Stomach (tissue), 4 donors: ENCODE measurements around the gene DNM3.

Source experiments
- CTCF ChIP-seq, 7 experiments: fragments of 450-650 bp in 4 of 7; fragments of 200-600 bp in 3 of 7; sonication (generic) in 3 of 7; IDR thresholded peaks; one replicate each; pipeline ENCODE4 v1.5.1; 2016 to 2019; ENCODE audit warnings: antibody characterized with exemption in 7 of 7, control low read depth in 2 of 7, mild to moderate bottlenecking in 1 of 7
- EP300 ChIP-seq: sonication (generic); formaldehyde crosslinking; IDR thresholded peaks from one replicate; pipeline ENCODE4 v1.6.1; 2017; ENCODE audit warnings: antibody characterized with exemption
- POLR2A ChIP-seq, 4 donors: fragments of 450-650 bp; IDR thresholded peaks; one replicate each; pipeline ENCODE4 v1.6.1; 2016; ENCODE audit warnings: antibody characterized with exemption in 4 of 4, control low read depth in 2 of 4, mild to moderate bottlenecking in 1 of 4, moderate library complexity in 1 of 4
- POLR2AphosphoS5 ChIP-seq, 3 donors: sonication (generic); formaldehyde crosslinking; IDR thresholded peaks; one replicate each; pipeline ENCODE4 v1.6.1; 2016; ENCODE audit warnings: antibody characterized with exemption in 3 of 3

GRCh38 chr1:171943973-171944561 lies 102.8 kb downstream of the DNM3 start:
- no peak for TF ChIP-seq CTCF (IDR thresholded peaks at IDR 0.05)
- no peak for TF ChIP-seq POLR2A (IDR thresholded peaks at IDR 0.05)
- no peak for TF ChIP-seq EP300
- no peak for TF ChIP-seq POLR2AphosphoS5 (IDR thresholded peaks at IDR 0.05)
